ENCODE measurements around the gene EPHB4. TPM values are rescaled to one million over a fixed set of nuclear protein-coding genes. Genes with fewer than 3 reads are reported as not detected.

The EPHB4 gene
- total RNA-seq, 3 donors from 2014 or later: 21.4 to 64.9 (median 31.8) TPM

- Histone ChIP-seq H3K9me3 (no peaks in the 10 kb centered on the region), H3K27me3 (no peaks in the 10 kb centered on the region), H3K4me1 (peaks cover 12 to 18% of the 10 kb centered on the region in 2 donors), H3K36me3 (peaks cover 3% of the 10 kb centered on the region), H3K4me3 (peak overlapping the region; percentile 88 to 98 (median 97)), H3K27ac (peak overlapping the region; percentile 99 to 100)
- TF ChIP-seq CTCF (IDR thresholded peaks at IDR 0.05): no peak
- no peak for TF ChIP-seq POLR2A (IDR thresholded peaks at IDR 0.05)
- no peak for TF ChIP-seq POLR2AphosphoS5 (IDR thresholded peaks at IDR 0.05)
- DNase-seq (ENCODE audit: low spot score in 2 of 2): peak; percentile 74 to 89
- intact Hi-C loops (cut with DNase I; ENCODE audit: low total_unique reads): loop anchor here (1.0 to 10.0 kb wide), 2 partner anchors 30 to 161 kb away; partner anchors contain the start of gene POP7
Measured at GRCh38 chr7:100865938-100866728, 38.8 kb upstream of the EPHB4 start.

- intact Hi-C loops (cut with DNase I; ENCODE audit: low total_unique reads): loop anchor here (1.0 to 10.0 kb wide), 2 partner anchors 31 to 161 kb away; partner anchors contain the start of gene POP7
- TF ChIP-seq POLR2AphosphoS5 (IDR thresholded peaks at IDR 0.05) (no peak), CTCF (IDR thresholded peaks at IDR 0.05) (no peak), POLR2A (IDR thresholded peaks at IDR 0.05) (no peak)
- no peaks in the 10 kb centered on the region for H3K9me3 ChIP-seq
- no peaks in the 10 kb centered on the region for H3K27me3 ChIP-seq
- H3K4me3 ChIP-seq: peak overlapping the region in 2 of 3 donors; percentile 88 to 98
- peaks cover 12 to 18% of the 10 kb centered on the region in 2 donors for H3K4me1 ChIP-seq
- DNase-seq (ENCODE audit: low spot score in 2 of 2): peak in 1 of 2 donors; percentile 53
- H3K27ac ChIP-seq: peak overlapping the region; percentile 99 to 100
- peaks cover 3% of the 10 kb centered on the region for H3K36me3 ChIP-seq
Measured at GRCh38 chr7:100865372-100865911, 38.1 kb upstream of the EPHB4 start.

GRCh38 chr7:100864263-100864845 lies 37.0 kb upstream of the EPHB4 start:
- Histone ChIP-seq H3K27ac (no peak overlapping the region), H3K27me3 (no peaks in the 10 kb centered on the region), H3K4me3 (no peak overlapping the region), H3K9me3 (no peaks in the 10 kb centered on the region), H3K4me1 (peaks cover 12 to 18% of the 10 kb centered on the region in 2 donors), H3K36me3 (peaks cover 3% of the 10 kb centered on the region)
- TF ChIP-seq POLR2A (IDR thresholded peaks at IDR 0.05) (no peak), POLR2AphosphoS5 (IDR thresholded peaks at IDR 0.05) (no peak), CTCF (IDR thresholded peaks at IDR 0.05) (no peak)
- intact Hi-C loops (cut with DNase I; ENCODE audit: low total_unique reads): loop anchor here (10.0 kb wide), 1 partner anchor 160 kb away; the partner anchor contains the start of gene POP7
- DNase-seq (ENCODE audit: low spot score in 2 of 2): no peak

- Histone ChIP-seq H3K27ac (peak overlapping the region in 1 of 2 donors; percentile 45), H3K4me1 (peaks cover 7 to 10% of the 10 kb centered on the region in 2 donors), H3K27me3 (no peaks in the 10 kb centered on the region), H3K36me3 (peaks cover 3% of the 10 kb centered on the region), H3K9me3 (no peaks in the 10 kb centered on the region), H3K4me3 (no peak overlapping the region)
- no peak for DNase-seq (ENCODE audit: low spot score in 2 of 2)
- intact Hi-C loops (cut with DNase I; ENCODE audit: low total_unique reads): loop anchor here (10.0 kb wide), 1 partner anchor 159 kb away; the partner anchor contains the start of gene POP7
- TF ChIP-seq POLR2A (IDR thresholded peaks at IDR 0.05) (no peak), POLR2AphosphoS5 (IDR thresholded peaks at IDR 0.05) (no peak), CTCF (IDR thresholded peaks at IDR 0.05) (no peak)
Measured at GRCh38 chr7:100863406-100863950, 36.2 kb upstream of the EPHB4 start.

Data from breast epithelium (tissue), 4 donors.